Ishikawa (cell line): ENCODE measurements around the gene ROPN1B.
A peak's percentile ranks its signal among the peaks of the same experiment; 100 is the strongest.
"Not testable (repeated sequence)": the region's sequence is repeated elsewhere in the genome, so short reads cannot be mapped to it uniquely, and the experiment has no call there.

Source experiments
- RAD21 ChIP-seq: IDR thresholded peaks from 2 replicates; pipeline ENCODE4 v1.6.1; 2012; ENCODE audit warnings: low read depth
- REST ChIP-seq: IDR thresholded peaks from 2 replicates; pipeline ENCODE4 v1.6.1; 2012; ENCODE audit warnings: low read depth, mild to moderate bottlenecking
- TEAD4 ChIP-seq: IDR thresholded peaks from 2 replicates; pipeline ENCODE4 v1.6.1; 2012
- USF1 ChIP-seq: IDR thresholded peaks from 2 replicates; pipeline ENCODE4 v1.6.1; 2012

GRCh38 chr3:125935252-125935874 lies 33.6 kb upstream of the ROPN1B start:
- TF ChIP-seq TEAD4, result peak; percentile 30; the same call in 1 of the 2 replicates
- not testable (repeated sequence) for TF ChIP-seq USF1, RAD21, REST
